Spleen (tissue), 13 donors: ENCODE results near the gene TYRO3. TPM values are rescaled to one million over a fixed set of nuclear protein-coding genes. Genes with fewer than 3 reads are reported as not detected.

Experiments
- DNase-seq: peaks from one replicate; pipeline ENCODE4 v3.0.0-alpha.2; 2020
- H3K27ac ChIP-seq, 8 donors: fragments of 200-600 bp; sonication (generic) in 7 of 8; 1 replicate in 4 of 8; 2 replicates in 4 of 8; pipeline versions ENCODE4 v1.5.0 to v1.8.0; 2016 to 2021; ENCODE audit warnings: inconsistent platforms in 4 of 8, mild to moderate bottlenecking in 4 of 8, moderate library complexity in 1 of 8
- H3K27me3 ChIP-seq, 7 donors: fragments of 200-600 bp; sonication (generic) in 6 of 7; replicated peaks in 1 of 7; 1 replicate in 4 of 7; 2 replicates in 3 of 7; pipeline versions ENCODE4 v1.5.0 to v1.8.0; 2016 to 2021; ENCODE audit warnings: inconsistent platforms in 3 of 7, mild to moderate bottlenecking in 1 of 7
- H3K36me3 ChIP-seq, 6 donors: fragments of 200-600 bp; sonication (generic) in 5 of 6; 1 replicate in 4 of 6; 2 replicates in 2 of 6; pipeline versions ENCODE4 v1.5.0 to v1.8.0; 2016 to 2021; ENCODE audit warnings: inconsistent platforms in 2 of 6
- H3K4me1 ChIP-seq, 6 donors: fragments of 200-600 bp; sonication (generic) in 5 of 6; 1 replicate in 3 of 6; 2 replicates in 3 of 6; pipeline versions ENCODE4 v1.5.0 to v1.8.0; 2016 to 2021; ENCODE audit warnings: inconsistent platforms in 3 of 6
- H3K4me3 ChIP-seq, 8 donors: fragments of 200-600 bp; sonication (generic) in 7 of 8; 1 replicate in 4 of 8; 2 replicates in 4 of 8; pipeline versions ENCODE4 v1.5.0 to v1.8.0; 2016 to 2021; ENCODE audit warnings: inconsistent platforms in 4 of 8, mild to moderate bottlenecking in 4 of 8, moderate library complexity in 2 of 8
- H3K9me3 ChIP-seq, 8 donors: fragments of 200-600 bp; sonication (generic) in 7 of 8; 1 replicate in 4 of 8; 2 replicates in 4 of 8; pipeline versions ENCODE4 v1.5.0 to v1.8.0; 2016 to 2021; ENCODE audit warnings: inconsistent platforms in 4 of 8
- CTCF ChIP-seq, 11 experiments: fragments of 200-600 bp in 7 of 11; fragments of 450-650 bp in 4 of 11; sonication (generic) in 4 of 11; IDR thresholded peaks in 8 of 11; conservative IDR thresholded peaks in 3 of 11; 1 replicate in 7 of 11; 2 replicates in 4 of 11; pipeline versions ENCODE4 v1.4.0 to v1.8.0; 2016 to 2021; ENCODE audit warnings: antibody characterized with exemption in 11 of 11, inconsistent platforms in 4 of 11, mild to moderate bottlenecking in 1 of 11
- POLR2A ChIP-seq, 3 donors: fragments of 450-650 bp; IDR thresholded peaks; one replicate each; pipeline ENCODE4 v1.5.1; 2017; ENCODE audit warnings: antibody characterized with exemption in 3 of 3, mild to moderate bottlenecking in 1 of 3
- POLR2AphosphoS5 ChIP-seq, 3 donors: sonication (generic); formaldehyde crosslinking; IDR thresholded peaks; one replicate each; pipeline ENCODE4 v1.5.1; 2017; ENCODE audit warnings: antibody characterized with exemption in 3 of 3
- WGBS, 5 donors: extraction: QIAGEN DNeasy Blood & Tissue Kit in 3 of 5; methylation state at CpG; one replicate each; pipeline versions ENCODE4 v1.1.5 to v1.1.7; 2013 to 2018; 5-methylcytosine and 5-hydroxymethylcytosine counted together
- intact Hi-C: fragments of 100-400 bp; cut with DNase I; formaldehyde crosslinking; loops from one replicate; pipeline ENCODE4 v1.15.0; 2023; ENCODE audit warnings: low total_unique reads
- long read RNA-seq, 2 donors: transcript quantifications; one replicate each; lab custom pipeline, GENCODE V29; 2026
- polyA plus RNA-seq, 3 donors: library from polyadenylated mRNA; stranded (reverse); fragments of 200-250 nt; gene quantifications; one replicate each; pipeline ENCODE4 v1.2.1, GENCODE V29; 2013
- total RNA-seq, 7 donors: library from RNA; depleted of rRNA in 3 of 7; stranded (reverse); fragments of >200 nt in 3 of 7; fragmentation: NEBNext Ultra II Directional in 4 of 7; extraction: Animal tissue kit (Norgen Biotek cat#: 25700) in 4 of 7; gene quantifications; one replicate each; pipeline versions ENCODE4 v1.1.0 to v1.2.1, GENCODE V29; 2016 to 2021
- donor health status: healthy with polysubstance abuse.
- donor health status: DM: no; HTN: no; CAD: no; lungs with moderate emphysema.
- donor health status: DM: no; HTN: no; CAD: no.
- donor health status: Bipolar disorder and iron deficiency.
- donor health status: healthy.
- donor health status: DM: no; HTN: no; CAD: no.
- donor health status: DM: yes; HTN: yes; CAD: no.

The TYRO3 gene
- total RNA-seq: 10 to 100 TPM; 10.9 to 36.2 (median 21.4) TPM
- polyA plus RNA-seq: 1 to 10 TPM; 2.6 to 5.7 (median 4.3) TPM
- long read RNA-seq, donor 1, full-length matches to known transcripts: 13 of 20 reads
- long read RNA-seq, donor 1, partial matches to known transcripts: 7 of 20 reads
- long read RNA-seq, donor 1, other reads (novel, unspliced or antisense): 0 of 20 reads
- long read RNA-seq, donor 2, full-length matches to known transcripts: 9 of 9 reads
- long read RNA-seq, donor 2, partial matches to known transcripts: 0 of 9 reads
- long read RNA-seq, donor 2, other reads (novel, unspliced or antisense): 0 of 9 reads

GRCh38 chr15:41558400-41559238, at the start of gene TYRO3:
Gene TYRO3 (plus strand): TSS chr15:41559212. CDS start chr15:41559258, 46 bp downstream.
- TF ChIP-seq POLR2A (IDR thresholded peaks at IDR 0.05) (no peak), POLR2AphosphoS5 (IDR thresholded peaks at IDR 0.05) (peak in 2 of 3 donors; percentile 30 to 36), CTCF (IDR thresholded peaks at IDR 0.05 in 8 of 11, conservative IDR thresholded peaks at IDR 0.05 in 3 of 11) (no peak)
- Histone ChIP-seq H3K4me1 (peaks cover 15 to 87% (median 53%) of the 10 kb centered on the region in 6 donors), H3K4me3 (peak within 1 kb of the TSS; percentile 36 to 80 (median 55)), H3K27ac (peak within 1 kb of the TSS in 7 of 8 donors; percentile 67 to 81 (median 77)), H3K36me3 (peaks cover 0 to 5% (median 0%) of the 10 kb centered on the region in 6 donors), H3K27me3 (peaks cover 0 to 39% (median 7%) of the 10 kb centered on the region in 7 donors), H3K9me3 (no peaks in the 10 kb centered on the region)
- intact Hi-C loops: no loop called here
- peak; percentile 88 for DNase-seq
- 1 to 4% (median 3%) methylated on average over 14 to 81 of the region's 81 CpGs for WGBS, 5 donors

- no peak overlapping the region for H3K27ac ChIP-seq
- no peak for TF ChIP-seq POLR2A (IDR thresholded peaks at IDR 0.05)
- no peak for TF ChIP-seq CTCF (IDR thresholded peaks at IDR 0.05 in 8 of 11, conservative IDR thresholded peaks at IDR 0.05 in 3 of 11)
- TF ChIP-seq POLR2AphosphoS5 (IDR thresholded peaks at IDR 0.05): no peak
- H3K4me3 ChIP-seq: no peak overlapping the region
- intact Hi-C loops: no loop called here
- H3K27me3 ChIP-seq: peaks cover 9 to 45% (median 28%) of the 10 kb centered on the region in 7 donors
- 86 to 94% (median 88%) methylated on average over 7 of the region's 7 CpGs for WGBS, 5 donors
- no peaks in the 10 kb centered on the region for H3K9me3 ChIP-seq
- H3K4me1 ChIP-seq: peaks cover 23 to 36% (median 28%) of the 10 kb centered on the region in 6 donors
- H3K36me3 ChIP-seq: no peaks in the 10 kb centered on the region
- no peak for DNase-seq
These were observed 48.3 kb upstream of the TYRO3 start for GRCh38 chr15:41510728-41511127.

GRCh38 chr15:41511331-41511898, 47.6 kb upstream of the TYRO3 start:
- H3K27ac ChIP-seq: no peak overlapping the region

GRCh38 chr15:41511899-41512369, 47.1 kb upstream of the TYRO3 start:
- H3K36me3 ChIP-seq: peaks cover 0 to 5% (median 0%) of the 10 kb centered on the region in 6 donors
- peaks cover 9 to 45% (median 28%) of the 10 kb centered on the region in 7 donors for H3K27me3 ChIP-seq
- TF ChIP-seq POLR2A (IDR thresholded peaks at IDR 0.05): no peak
- no peak for TF ChIP-seq CTCF (IDR thresholded peaks at IDR 0.05 in 8 of 11, conservative IDR thresholded peaks at IDR 0.05 in 3 of 11)
- TF ChIP-seq POLR2AphosphoS5 (IDR thresholded peaks at IDR 0.05): no peak
- peak overlapping the region; percentile 16 to 69 (median 42) for H3K4me3 ChIP-seq
- intact Hi-C loops: no loop called here
- H3K27ac ChIP-seq: no peak overlapping the region
- WGBS, 5 donors: 2 to 6% (median 3%) methylated on average over 21 to 49 of the region's 49 CpGs
- no peaks in the 10 kb centered on the region for H3K9me3 ChIP-seq
- DNase-seq: no peak
- peaks cover 23 to 36% (median 28%) of the 10 kb centered on the region in 6 donors for H3K4me1 ChIP-seq

More at GRCh38 chr15:41511331-41511898, 47.6 kb upstream of the TYRO3 start:
- H3K4me1 ChIP-seq: peaks cover 23 to 36% (median 28%) of the 10 kb centered on the region in 6 donors
- H3K4me3 ChIP-seq: peak overlapping the region in 7 of 8 donors; percentile 31 to 69 (median 43)
- WGBS, 5 donors: 7 to 26% (median 15%) methylated on average over 19 to 56 of the region's 56 CpGs; no CpG with 5 or more reads in 1 of the 5 donors
- H3K36me3 ChIP-seq: peaks cover 0 to under 1% (median 0%) of the 10 kb centered on the region in 6 donors
- H3K9me3 ChIP-seq: no peaks in the 10 kb centered on the region
- no peak for DNase-seq
- intact Hi-C loops: no loop called here
- TF ChIP-seq POLR2A (IDR thresholded peaks at IDR 0.05) (no peak), POLR2AphosphoS5 (IDR thresholded peaks at IDR 0.05) (no peak)
- peaks cover 9 to 45% (median 28%) of the 10 kb centered on the region in 7 donors for H3K27me3 ChIP-seq
